HG03103 (cell line): ENCODE measurements around the gene CAPN9.
"Not testable (repeated sequence)": the region's sequence is repeated elsewhere in the genome, so short reads cannot be mapped to it uniquely, and the experiment has no call there.

ENCODE experiments used
- ATAC-seq: cut with Tn5 transposase; IDR thresholded peaks from one replicate; pipeline ENCODE4 v1.9.1; 2021; ENCODE audit warnings: low read depth; ENCODE audit not compliant: unreplicated experiment

CAPN9 gene

DNA sequence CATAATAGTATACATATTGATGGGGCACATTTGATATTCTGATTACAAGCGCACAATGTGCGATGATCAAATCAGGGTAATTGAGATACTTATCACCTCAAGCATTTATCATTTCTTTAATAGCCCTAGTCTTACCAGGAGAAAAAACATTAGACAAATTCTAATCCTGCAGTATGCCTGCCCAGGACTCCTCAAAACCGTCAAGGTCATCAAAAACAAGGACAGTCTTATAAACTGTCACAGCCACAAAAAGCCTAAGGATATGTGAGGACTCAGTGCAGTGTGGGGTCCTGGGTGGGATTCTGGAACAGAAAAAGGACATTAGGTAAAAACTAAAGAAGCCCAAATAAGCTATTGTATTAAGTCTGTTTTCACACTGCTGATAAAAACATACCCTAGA is 19.1 kb downstream of the CAPN9 start:
- no peak for ATAC-seq

DNA sequence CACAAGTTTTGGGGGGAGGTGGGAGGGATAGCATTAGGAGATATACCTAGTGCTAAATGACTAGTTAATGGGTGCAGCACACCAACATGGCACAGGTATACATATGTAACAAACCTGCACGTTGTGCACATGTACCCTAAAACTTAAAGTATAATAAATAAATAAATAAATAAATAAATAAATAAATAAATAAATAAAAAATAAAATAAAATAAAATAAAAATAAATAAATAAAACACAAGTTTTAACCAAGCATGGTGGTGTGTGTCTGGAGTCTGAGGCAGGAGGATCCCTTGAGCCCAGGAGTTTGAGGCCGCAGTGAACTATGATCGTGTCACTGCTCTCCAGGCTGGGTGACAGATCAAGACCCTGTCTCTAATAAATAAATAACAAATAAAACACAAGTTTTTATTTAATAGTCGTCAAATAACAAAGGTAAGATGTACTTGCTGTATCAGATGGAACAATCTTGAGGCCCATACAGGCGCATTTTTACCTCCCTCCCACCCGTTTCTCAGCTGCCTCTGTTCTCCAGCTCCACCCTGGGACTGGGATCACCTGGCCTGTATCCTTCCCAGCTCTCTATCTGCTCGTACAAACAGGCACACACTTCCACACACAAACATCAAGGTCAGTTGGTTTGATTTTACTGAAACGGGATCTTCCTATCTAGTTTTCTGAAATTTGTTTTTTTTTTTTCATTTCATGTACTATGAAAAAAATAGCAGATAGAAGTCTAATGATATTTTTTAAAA is 20.8 kb downstream of the CAPN9 start:
- ATAC-seq = not testable (repeated sequence)

DNA sequence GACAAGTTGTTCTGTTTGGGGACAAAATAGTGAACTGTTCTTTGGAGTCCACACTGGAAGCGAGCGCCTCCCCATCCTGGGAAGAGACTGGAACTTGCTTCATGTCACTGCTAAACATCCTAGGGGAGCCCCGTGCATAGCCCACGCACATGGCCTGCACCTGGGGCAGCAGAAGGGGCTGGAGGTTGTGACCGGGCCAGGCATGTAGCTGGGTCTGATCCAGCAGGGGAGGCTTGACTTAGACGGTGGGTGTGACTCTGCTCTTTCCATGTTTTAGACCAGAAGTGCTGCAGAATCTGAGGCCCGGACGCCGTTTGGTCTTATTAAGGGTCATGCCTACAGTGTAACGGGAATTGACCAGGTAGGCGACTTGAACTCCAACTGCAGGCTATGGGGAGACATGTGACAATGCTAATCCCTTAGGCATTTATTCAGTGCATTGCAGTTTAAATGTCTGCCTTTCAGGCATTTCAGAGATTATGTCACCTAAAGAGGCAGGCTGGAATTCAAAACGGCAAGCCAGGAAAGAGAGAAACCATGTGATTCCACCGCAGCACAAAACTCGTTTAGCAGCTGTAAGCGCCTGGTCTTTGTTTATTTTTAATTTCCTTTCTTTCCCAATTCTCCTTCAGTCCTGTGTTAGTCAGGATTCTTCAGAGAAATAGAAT is 21.8 kb downstream of the CAPN9 start:
- ATAC-seq = no peak

DNA sequence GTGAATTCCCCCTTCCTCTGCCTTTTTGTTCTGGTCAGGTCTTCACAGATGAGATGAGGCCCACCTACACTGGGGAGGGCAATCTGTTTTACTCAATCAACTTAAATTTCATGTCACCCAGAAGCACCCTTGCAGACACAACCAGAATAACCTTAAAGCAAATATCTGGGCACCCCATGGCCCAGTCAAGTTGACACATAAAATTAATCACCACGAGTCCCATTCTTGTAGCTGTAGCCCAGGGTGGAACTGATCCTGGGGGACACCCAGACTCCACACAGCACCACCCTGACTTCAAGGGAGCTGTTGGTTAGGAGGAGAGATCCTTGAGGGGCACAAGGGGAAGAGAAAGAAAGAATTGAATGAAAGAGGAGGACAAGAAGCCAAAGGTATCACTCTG is 23.1 kb downstream of the CAPN9 start:
- no peak for ATAC-seq

DNA sequence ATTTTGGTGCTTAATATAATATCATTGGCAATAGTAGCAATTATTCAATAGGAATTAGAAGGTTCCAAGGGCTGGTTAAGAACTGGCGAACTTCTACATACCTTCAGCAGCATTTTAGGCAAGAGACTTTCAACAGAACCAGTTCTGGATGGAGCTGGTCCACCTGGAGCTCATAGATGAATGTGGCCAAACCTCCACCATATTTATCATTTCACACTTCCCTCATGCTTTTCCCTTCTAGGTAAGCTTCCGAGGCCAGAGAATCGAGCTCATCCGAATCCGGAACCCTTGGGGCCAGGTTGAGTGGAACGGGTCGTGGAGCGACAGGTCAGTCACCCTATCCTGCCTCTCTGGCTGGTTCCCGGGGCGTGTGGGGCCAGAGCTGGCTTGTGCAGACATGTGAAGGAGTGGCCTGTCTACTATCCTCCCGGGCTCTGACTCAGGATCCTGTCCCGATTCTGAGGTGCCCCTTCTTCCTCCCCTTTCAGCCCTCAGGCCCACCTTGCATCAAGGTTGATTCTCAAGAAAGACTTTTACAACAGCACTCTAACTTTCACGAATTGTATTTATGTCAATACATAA is 24.7 kb downstream of the CAPN9 start:
- no peak for ATAC-seq

DNA sequence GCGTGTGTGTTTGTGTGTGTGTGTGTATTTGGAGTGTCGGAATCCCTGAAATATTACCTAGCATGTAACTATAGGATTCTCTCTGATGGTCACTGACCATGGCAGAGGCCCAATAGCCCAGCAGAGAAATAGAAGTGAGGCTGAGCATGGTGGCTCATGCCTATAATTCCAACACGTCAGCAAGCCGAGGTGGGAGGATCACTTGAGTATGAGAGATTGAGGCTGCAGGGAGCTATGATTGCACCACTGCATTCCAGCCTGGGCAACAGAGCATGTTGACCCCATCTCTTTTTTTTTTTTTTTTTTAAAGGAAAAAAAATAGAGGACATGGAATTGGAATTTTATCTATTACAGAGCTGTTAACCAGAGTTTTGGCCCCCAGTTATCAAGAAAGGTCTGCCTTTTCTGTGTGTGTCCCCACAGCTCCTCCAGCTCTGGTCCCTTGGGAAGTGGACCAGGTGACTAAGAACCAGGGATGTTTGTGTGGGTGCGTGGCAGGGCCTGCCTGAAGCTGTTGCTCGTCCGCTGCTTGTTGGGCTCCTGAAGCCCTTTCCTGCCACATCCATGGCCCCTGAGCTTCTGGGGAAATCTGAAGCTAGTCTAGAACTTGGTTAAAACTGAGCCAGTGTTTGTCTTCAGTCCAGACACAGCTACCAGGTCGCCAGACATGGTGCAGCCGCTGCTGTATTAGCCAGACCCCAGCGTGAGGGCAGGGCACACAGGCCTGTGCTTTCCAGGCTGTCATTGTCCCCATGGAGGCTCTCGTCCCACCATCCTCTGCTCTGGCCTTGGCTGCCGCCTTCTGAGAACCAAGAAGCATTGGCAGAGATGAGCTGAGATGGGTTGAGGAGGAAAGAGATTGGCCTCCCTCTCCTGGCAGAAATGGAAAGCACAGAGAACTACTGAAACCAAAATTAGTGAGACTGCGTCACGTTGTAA is 25.5 kb downstream of the CAPN9 start:
- ATAC-seq = no peak

DNA sequence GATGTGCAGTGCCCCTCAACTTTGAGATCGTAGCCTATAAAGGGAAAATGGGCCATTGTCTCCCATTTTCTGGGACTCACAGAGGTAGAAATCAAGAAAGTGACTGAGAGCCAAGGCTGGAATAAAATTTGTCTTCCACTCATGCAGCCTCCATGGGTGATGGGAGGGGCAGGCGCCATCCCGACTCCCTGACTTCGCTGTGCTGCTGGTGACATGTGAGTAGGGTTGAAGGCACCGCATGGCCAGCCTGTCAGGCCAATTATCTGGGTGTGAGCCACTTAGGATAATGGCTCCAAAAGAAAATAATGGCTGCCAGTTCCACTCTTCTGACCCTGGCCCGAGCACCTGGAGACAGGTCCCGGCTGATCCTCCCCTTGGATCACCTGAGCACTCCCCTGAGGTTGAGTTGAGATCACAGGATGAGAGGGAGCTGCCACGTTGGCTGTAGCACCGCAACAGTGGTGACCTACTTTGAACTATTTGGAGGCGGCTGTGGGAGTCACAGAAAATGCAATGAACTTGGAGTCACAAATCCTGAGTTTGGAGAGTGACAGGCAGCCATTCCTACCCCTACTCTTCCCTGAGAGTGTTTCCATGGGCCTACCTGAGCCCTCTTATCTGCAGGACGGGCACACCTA is 26.3 kb downstream of the CAPN9 start:
- ATAC-seq = no peak

DNA sequence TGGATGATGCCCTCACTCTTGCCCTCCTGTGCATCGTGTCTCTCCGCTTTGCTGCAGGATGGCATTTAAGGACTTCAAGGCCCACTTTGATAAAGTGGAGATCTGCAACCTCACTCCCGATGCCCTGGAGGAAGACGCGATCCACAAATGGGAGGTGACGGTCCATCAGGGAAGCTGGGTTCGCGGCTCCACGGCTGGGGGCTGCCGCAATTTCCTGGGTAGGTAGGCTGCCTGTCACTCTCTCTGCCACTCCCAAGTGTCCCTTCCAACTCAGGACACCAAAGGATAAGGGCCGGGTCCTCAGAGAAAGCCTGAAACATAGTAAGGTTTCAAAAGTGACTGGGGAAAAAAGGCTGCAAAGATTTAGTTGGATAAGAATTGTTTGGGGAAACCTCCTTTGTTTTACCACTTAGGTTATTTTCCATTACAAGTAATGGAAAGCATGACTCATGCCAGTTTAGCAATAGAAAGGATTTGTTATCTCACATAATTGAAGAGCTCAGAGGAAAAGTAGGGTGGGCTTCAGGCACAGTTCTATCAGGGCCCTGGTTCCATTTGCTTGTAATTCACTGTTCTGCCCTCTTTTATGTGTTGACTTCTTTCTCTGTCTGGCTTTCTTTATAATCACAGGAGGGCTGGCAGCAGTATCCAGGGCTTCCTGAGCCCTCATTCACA is 31.9 kb downstream of the CAPN9 start:
- no peak for ATAC-seq

DNA sequence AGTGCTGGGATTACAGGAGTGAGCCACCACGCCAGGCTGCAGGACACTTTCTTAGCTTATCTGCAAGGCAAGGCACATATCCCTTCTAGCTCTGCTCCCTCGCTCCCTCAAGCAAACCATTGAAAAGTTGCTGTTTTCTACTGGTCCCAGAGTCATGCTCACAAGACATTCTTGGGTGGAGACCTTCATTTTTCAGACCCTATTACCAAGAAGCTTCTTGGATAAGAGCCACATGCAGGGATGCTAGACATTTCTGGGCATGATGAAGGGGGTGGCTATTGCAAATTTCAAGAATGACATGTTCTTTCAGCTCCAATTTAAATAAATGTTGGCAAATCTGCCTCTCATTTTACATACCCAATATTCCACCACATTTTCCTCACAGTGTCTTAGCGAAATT is 33.9 kb downstream of the CAPN9 start:
- ATAC-seq = no peak

DNA sequence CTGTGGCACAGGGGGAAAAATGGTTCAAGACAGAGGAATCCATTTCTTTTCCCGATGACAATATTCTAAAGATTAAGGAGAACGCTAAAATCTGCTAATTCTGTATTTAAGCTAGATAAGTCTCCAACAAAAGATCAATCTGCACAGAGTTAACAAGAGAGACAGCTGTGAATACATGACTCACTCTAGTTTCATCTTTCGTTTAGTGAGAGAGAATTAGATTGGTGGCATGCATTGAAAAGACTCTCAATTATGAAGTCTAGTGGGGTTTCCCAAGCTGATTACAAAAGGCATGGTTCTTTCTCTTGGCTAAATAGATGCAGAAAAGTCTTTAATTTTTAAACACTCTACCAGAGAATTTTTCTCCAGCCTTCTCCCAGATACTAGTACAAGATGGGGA is 34.4 kb downstream of the CAPN9 start:
- peak; percentile 55 for ATAC-seq

DNA sequence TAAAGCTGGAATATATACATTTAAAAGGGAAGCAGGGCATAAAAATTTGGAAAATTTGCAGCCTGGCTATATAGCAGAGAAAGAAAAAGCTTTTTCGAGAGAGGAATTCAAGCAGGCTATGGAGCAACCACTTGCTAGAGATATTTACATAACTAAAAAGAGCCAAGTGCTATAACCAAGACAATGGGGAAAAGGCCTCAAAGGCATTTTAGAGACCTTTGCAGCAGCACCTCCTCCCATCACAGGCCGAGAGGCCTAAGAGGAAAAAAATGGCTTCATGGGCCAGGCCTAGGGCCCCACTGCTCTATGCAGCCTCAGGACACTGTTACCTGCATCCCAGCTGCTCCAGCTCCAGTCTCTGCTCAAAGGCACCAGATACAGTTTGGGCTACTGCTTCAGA is 37.0 kb downstream of the CAPN9 start:
- no peak for ATAC-seq

DNA sequence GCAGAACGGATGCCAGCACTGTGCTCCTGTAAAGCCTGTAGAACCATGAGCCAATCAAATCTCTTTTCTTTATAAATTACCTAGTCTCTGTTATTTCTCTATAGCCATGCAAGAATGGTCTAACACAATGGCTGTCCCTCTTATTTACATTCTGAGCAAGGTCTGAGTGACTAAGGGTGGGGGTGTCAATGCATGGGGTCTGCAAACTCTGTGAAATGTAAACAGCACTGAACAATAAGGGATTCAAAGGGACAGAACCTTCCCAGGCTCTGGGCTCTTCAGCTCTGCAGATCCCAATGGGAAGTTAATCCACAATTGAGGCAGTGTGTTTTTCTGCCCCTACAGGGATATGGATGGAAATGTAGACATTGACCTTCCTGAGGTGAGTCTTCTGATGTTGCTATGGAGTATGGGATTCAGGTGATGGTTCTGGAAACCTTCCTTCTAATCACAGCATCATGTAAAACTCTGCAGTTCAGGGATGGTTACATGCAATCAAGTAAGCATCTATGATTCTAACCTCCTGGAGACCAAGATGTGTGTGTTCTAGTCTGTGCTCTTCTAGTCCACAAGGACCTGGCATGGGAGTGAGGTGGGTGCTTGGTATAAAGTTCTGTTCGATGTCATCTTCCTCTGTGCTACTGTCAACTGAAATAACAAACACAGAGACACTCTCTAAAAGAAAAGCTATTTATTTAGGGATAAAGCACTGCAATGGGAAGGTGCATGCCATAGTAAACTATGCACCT is 38.6 kb downstream of the CAPN9 start:
- no peak for ATAC-seq

DNA sequence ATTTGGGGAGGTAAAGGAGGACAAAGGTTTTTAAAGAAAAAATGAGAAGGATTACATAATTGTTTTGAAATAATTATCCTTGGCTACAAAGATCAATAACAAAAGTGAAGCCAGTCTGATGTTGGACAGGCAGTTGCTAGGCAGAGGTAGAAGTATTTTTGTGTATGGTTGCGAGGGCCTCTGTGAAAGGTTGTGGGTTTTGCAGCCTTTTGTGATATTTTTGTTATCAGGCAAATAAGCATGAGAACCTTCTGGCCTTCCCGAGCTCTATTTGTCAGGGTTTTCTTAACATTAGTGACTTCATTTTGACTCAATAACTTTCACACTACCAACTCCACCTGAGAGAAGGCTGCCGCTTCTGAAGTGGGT is 39.2 kb downstream of the CAPN9 start:
- no peak for ATAC-seq

DNA sequence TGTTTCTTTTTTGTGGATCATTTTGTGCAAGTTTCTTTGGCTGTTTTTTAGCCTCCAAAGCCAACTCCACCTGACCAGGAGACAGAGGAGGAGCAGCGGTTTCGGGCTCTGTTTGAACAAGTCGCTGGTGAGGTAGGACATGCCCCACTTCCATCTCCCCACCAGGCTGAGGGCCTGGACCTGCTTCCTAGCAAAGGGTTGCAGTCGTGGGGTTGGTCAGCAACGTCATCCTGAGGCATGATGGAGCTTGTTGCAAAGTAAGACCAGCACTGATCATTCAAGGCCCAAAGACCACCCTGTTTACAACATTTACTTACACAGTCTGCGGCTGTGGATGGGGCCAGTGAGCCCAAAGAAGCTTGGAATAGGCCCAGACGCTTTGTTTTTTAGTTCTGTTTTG is 40.3 kb downstream of the CAPN9 start:
- no peak for ATAC-seq

DNA sequence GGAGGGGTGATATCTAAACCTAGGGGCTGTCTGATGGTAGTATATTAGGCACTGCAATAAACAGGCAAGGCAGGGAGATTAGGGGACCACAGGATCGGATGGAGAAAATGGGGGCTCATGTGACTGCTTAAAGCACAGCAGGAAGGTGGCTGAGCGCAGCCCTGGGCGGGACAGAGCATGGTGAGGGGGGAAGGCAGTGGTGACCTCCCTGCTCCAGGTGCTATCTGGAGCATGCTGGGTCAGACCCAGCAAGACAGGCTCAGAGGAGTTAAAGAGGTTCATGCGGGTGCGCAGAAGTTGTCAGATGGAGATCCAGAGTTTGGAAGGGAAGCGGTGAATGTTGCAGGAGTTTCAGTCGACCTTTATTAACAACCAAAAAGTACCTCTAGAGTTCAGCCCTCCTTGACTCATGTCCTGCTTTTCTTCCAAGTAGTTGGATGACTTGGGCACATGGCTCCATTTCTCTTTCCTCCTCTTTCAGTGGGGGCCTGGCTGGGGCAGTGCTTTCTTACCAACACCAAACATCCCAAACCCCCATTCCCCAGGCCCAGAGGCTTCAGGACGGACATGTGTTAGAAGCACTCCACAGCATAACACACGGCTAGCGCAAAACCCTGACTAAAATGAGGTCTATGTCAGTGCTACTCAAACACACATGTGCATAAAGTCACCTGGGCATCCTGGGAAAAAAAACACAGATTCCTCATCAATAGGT is 41.5 kb downstream of the CAPN9 start:
- ATAC-seq = no peak

DNA sequence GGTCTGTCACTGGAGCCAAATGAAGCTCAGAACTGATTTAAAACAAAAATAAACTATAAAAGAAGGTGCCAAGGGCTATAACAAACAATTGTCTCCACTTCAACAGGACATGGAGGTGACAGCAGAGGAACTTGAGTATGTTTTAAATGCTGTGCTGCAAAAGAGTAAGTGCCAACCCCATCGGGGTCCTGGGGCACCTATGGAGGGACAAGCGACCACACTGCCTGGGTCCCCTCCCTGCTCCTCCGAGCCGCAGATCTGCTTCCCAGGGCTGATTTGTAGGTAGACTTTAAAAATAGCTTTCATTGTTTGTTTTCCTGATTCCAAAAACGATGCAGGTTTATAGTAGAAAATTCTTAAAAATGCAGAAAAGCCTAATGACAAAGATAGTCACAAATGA is 42.8 kb downstream of the CAPN9 start:
- ATAC-seq = no peak

DNA sequence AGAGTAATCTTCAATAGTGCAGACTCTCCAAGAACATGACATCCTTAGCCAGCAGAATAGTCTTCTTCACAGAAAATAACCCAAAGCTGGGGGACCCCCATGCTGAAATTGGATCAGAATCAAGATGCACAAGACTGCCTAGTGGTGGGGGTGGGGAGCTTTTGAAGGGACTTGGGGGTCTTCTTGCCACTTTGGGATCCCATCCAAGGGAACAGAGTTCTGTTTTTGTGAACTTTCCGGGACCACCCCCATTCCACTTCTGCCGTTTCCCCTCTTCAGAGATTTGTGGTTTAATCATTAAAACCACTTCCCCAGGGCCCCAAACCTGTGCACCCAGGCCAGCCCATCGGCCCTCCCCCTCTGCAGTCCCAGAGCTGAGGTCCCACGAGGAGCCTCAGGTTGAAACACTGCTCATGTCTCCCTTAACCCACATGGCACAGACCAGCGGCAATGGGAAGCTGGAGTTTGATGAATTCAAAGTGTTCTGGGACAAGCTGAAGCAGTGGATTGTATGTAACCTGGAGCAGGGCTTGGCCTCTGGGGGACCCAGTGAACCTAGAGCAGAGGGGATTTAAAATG is 44.9 kb downstream of the CAPN9 start:
- no peak for ATAC-seq

DNA sequence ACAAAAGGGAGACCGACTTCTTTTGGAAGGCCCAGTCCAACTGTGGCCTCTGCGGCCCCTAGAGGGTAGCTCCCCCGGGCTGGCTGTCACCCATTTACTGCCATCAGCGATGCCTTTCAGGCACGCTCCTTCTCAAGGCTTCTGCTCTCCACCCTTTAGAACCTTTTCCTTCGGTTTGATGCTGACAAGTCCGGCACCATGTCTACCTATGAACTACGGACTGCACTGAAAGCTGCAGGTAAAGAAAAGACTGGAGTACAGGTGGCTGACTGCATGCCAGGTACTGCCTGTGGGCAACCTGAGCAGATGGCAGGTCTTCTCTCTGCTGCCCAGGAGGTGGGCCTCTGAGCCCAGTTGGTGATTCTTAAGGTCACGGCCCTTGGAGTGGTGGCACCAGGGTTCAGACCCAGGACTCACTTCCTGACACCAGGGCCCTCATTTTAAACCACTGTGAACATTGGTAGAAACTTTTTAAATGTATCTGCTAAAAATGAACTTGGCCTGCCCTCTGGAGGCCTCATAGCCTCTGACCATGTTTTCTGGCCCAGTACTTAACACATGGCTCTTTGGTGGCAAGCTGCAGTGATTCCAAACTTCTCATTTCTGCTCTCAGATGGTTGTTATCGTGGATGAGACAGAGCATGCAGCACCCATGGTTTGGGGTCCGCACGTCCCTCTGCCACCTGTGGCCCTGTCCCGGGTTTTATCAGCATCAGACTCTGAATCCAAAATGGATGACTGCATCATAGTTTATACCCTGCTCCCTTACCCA is 45.7 kb downstream of the CAPN9 start:
- ATAC-seq = no peak
